GM23248 (cell line): ENCODE measurements around the gene MAB21L3. TPM values are rescaled to one million over a fixed set of nuclear protein-coding genes. Genes with fewer than 3 reads are reported as not detected.

Experiments used
- DNase-seq: peaks from one replicate; pipeline ENCODE4 v3.0.0-alpha.2; 2015
- H2AFZ ChIP-seq: fragments of 200-600 bp; sonication (generic); 2 replicates; pipeline ENCODE4 v1.6.1; 2016; ENCODE audit warnings: antibody characterized with exemption
- H3F3A ChIP-seq: fragments of 200-600 bp; sonication (generic); 2 replicates; pipeline ENCODE4 v1.6.1; 2016; ENCODE audit warnings: mild to moderate bottlenecking, antibody characterized with exemption, mixed run types; ENCODE audit not compliant: insufficient read depth
- H3K27ac ChIP-seq: fragments of 200-600 bp; sonication (generic); 2 replicates; pipeline ENCODE4 v1.5.1; 2016; ENCODE audit warnings: mild to moderate bottlenecking
- H3K27me3 ChIP-seq: fragments of 200-600 bp; sonication (generic); replicated peaks from 2 replicates; pipeline ENCODE4 v1.6.1; 2016; ENCODE audit warnings: mild to moderate bottlenecking; ENCODE audit not compliant: insufficient read depth
- H3K36me3 ChIP-seq: fragments of 200-600 bp; sonication (generic); 2 replicates; pipeline ENCODE4 v1.6.1; 2016; ENCODE audit warnings: low read depth, mild to moderate bottlenecking
- H3K4me1 ChIP-seq: fragments of 200-600 bp; sonication (generic); 2 replicates; pipeline ENCODE4 v1.6.1; 2016; ENCODE audit warnings: mild to moderate bottlenecking; ENCODE audit not compliant: insufficient read depth
- H3K4me2 ChIP-seq: fragments of 200-600 bp; sonication (generic); one replicate; pipeline ENCODE4 v1.6.1; 2016; ENCODE audit warnings: mild to moderate bottlenecking; ENCODE audit not compliant: unreplicated experiment
- H3K4me3 ChIP-seq: fragments of 200-600 bp; sonication (generic); 2 replicates; pipeline ENCODE4 v1.5.1; 2016; ENCODE audit warnings: mild to moderate bottlenecking
- H3K79me2 ChIP-seq: fragments of 200-600 bp; sonication (generic); 2 replicates; pipeline ENCODE4 v1.6.1; 2016; ENCODE audit warnings: mild to moderate bottlenecking; ENCODE audit not compliant: insufficient read depth
- H3K9ac ChIP-seq: fragments of 200-600 bp; sonication (generic); 2 replicates; pipeline ENCODE4 v1.6.1; 2016; ENCODE audit warnings: mild to moderate bottlenecking
- H3K9me2 ChIP-seq: fragments of 200-600 bp; sonication (generic); 2 replicates; pipeline ENCODE4 v1.6.1; 2016; ENCODE audit warnings: mixed run types, mild to moderate bottlenecking, moderate library complexity; ENCODE audit not compliant: insufficient read depth
- H3K9me3 ChIP-seq: fragments of 200-600 bp; sonication (generic); one replicate; pipeline ENCODE4 v1.6.1; 2017; ENCODE audit warnings: low read depth
- H4K20me1 ChIP-seq: fragments of 200-600 bp; sonication (generic); 2 replicates; pipeline ENCODE4 v1.6.0; 2016; ENCODE audit not compliant: insufficient read depth
- EZH2 ChIP-seq: fragments of 200-600 bp; sonication (generic); IDR thresholded peaks from 2 replicates; pipeline ENCODE4 v1.6.1; 2018; ENCODE audit warnings: antibody characterized with exemption, mild to moderate bottlenecking; ENCODE audit not compliant: insufficient read depth, poor library complexity, severe bottlenecking
- EZH2phosphoT487 ChIP-seq: fragments of 200-600 bp; sonication (generic); IDR thresholded peaks from 2 replicates; pipeline ENCODE4 v1.6.1; 2018; ENCODE audit warnings: antibody characterized with exemption, moderate library complexity, mild to moderate bottlenecking, low read depth; ENCODE audit not compliant: insufficient read depth
- WGBS, 2 experiments: methylation state at CpG; one replicate each; pipeline ENCODE4 v1.1.6; 2015 to 2017; ENCODE audit warnings: low lambda C conversion rate in 2 of 2, low coverage in 1 of 2; ENCODE audit errors: missing lambda C conversion rate in 2 of 2; 5-methylcytosine and 5-hydroxymethylcytosine counted together
- in situ Hi-C: fragments of 300-500 bp; cut with MboI; formaldehyde crosslinking; loops from 2 replicates; pipeline ENCODE4 v1.15.0; 2020
- polyA plus RNA-seq: library from polyadenylated mRNA; unstranded; fragments of >200 nt; fragmentation: Nextera tagmentation; extraction: Ambion mirVana; gene quantifications from 2 replicates; pipeline ENCODE4 v1.2.1, GENCODE V29; 2016
- total RNA-seq: library from RNA; depleted of rRNA; stranded (reverse); fragments of >200 nt; shearing (Covaris generic); gene quantifications from 2 replicates; pipeline ENCODE4 v1.2.3, GENCODE V29; 2014

MAB21L3 gene
- total and polyA plus RNA-seq, 2 experiments from 2014 or later: 0.08 to 2.7 TPM

- H3K9me2 ChIP-seq: no peaks in the 10 kb centered on the region
- WGBS, 2 experiments: 47 to 49% methylated on average over 3 of the region's 3 CpGs
- H3K9me3 ChIP-seq: no peaks in the 10 kb centered on the region
- no peak overlapping the region for H3K9ac ChIP-seq
- H3K27me3 ChIP-seq: peaks cover 19% of the 10 kb centered on the region
- H3K4me3 ChIP-seq: no peak overlapping the region
- H3F3A ChIP-seq: no peaks in the 10 kb centered on the region
- in situ Hi-C loops: no loop called here
- no peaks in the 10 kb centered on the region for H3K79me2 ChIP-seq
- no peak overlapping the region for H2AFZ ChIP-seq
- H4K20me1 ChIP-seq: no peaks in the 10 kb centered on the region
- DNase-seq: no peak
- no peaks in the 10 kb centered on the region for H3K36me3 ChIP-seq
- no peak for TF ChIP-seq EZH2
- no peak overlapping the region for H3K4me2 ChIP-seq
- H3K27ac ChIP-seq: no peak overlapping the region
- no peaks in the 10 kb centered on the region for H3K4me1 ChIP-seq
These were observed 64.4 kb downstream of the MAB21L3 start for GRCh38 chr1:116175611-116176010.

- Histone ChIP-seq H3K4me3 (no peak overlapping the region), H3K27ac (no peak overlapping the region), H3K4me2 (no peak overlapping the region), H4K20me1 (no peaks in the 10 kb centered on the region), H3K79me2 (no peaks in the 10 kb centered on the region), H3K27me3 (peaks cover 20% of the 10 kb centered on the region), H2AFZ (no peak overlapping the region), H3K36me3 (no peaks in the 10 kb centered on the region), H3K4me1 (no peaks in the 10 kb centered on the region), H3F3A (no peaks in the 10 kb centered on the region), H3K9me2 (no peaks in the 10 kb centered on the region), H3K9ac (no peak overlapping the region), H3K9me3 (no peaks in the 10 kb centered on the region)
- in situ Hi-C loops: no loop called here
- no peak for DNase-seq
- TF ChIP-seq EZH2phosphoT487 (no peak), EZH2 (no peak)
- WGBS, 2 experiments: 39 to 43% methylated on average over 4 of the region's 4 CpGs
These were observed 65.1 kb downstream of the MAB21L3 start for GRCh38 chr1:116176306-116176789.

DNA sequence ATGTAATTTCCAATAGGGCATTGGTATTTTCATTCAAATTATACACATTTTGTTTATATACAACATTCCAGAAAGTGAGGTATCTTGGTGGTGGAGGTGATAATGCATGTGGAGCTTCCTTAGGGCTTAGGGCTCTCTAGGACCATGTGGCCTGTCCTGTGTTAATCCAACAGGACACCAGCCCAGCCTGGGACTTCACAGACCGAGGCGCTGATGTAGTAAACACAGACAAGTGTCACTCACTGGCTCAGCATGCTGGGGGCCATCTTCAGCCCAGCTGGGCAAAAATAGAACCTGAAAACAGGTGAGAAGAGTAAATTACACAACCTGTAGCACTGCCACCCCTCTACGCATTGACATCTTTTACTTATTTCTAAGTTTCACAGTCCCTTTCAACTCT, 66.7 kb downstream of the MAB21L3 start:
- no peak for DNase-seq
- Histone ChIP-seq H3K9me3 (no peaks in the 10 kb centered on the region), H3K9ac (no peak overlapping the region), H3K27me3 (peaks cover 12% of the 10 kb centered on the region), H3K4me3 (no peak overlapping the region), H3K36me3 (no peaks in the 10 kb centered on the region), H3K79me2 (no peaks in the 10 kb centered on the region), H3K4me1 (no peaks in the 10 kb centered on the region), H2AFZ (no peak overlapping the region), H3K4me2 (no peak overlapping the region), H3F3A (no peaks in the 10 kb centered on the region), H3K9me2 (no peaks in the 10 kb centered on the region), H4K20me1 (no peaks in the 10 kb centered on the region), H3K27ac (no peak overlapping the region)
- in situ Hi-C loops: no loop called here
- 65 to 75% methylated on average over 3 of the region's 3 CpGs for WGBS, 2 experiments
- no peak for TF ChIP-seq EZH2
- no peak for TF ChIP-seq EZH2phosphoT487

DNA sequence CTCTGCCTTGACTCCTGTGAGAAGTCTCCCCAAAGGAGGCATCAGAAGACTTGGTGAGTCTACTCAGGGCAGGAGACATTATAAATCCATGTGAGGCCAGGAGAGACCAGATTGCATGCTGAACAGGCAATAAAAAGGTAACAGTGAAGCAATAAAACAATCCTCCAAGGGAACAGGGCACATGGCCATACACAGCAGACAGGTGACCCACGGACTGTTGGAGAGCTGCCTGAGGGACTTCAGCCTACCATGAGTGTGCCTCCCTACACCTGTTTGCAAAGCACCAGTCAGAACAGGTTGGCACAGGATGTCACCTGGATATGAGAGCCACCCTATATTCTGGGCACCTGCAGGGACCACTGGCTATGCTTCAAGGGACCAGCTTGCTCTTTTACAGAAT, 67.6 kb downstream of the MAB21L3 start:
- H3K27ac ChIP-seq: no peak overlapping the region
- H3K4me1 ChIP-seq: no peaks in the 10 kb centered on the region
- H4K20me1 ChIP-seq: no peaks in the 10 kb centered on the region
- no peak for TF ChIP-seq EZH2phosphoT487
- TF ChIP-seq EZH2: no peak
- in situ Hi-C loops: no loop called here
- no peaks in the 10 kb centered on the region for H3K9me3 ChIP-seq
- H3K4me2 ChIP-seq: no peak overlapping the region
- no peaks in the 10 kb centered on the region for H3K79me2 ChIP-seq
- H3F3A ChIP-seq: no peaks in the 10 kb centered on the region
- H2AFZ ChIP-seq: no peak overlapping the region
- 0 out of 2 replicates have a peak, but pooled peaks cover 6% of the 10 kb centered on the region for H3K27me3 ChIP-seq
- H3K4me3 ChIP-seq: no peak overlapping the region
- H3K9me2 ChIP-seq: no peaks in the 10 kb centered on the region
- DNase-seq: no peak
- H3K9ac ChIP-seq: no peak overlapping the region
- 13 to 21% methylated on average over 1 of the region's 1 CpG for WGBS, 2 experiments
- H3K36me3 ChIP-seq: no peaks in the 10 kb centered on the region

DNA sequence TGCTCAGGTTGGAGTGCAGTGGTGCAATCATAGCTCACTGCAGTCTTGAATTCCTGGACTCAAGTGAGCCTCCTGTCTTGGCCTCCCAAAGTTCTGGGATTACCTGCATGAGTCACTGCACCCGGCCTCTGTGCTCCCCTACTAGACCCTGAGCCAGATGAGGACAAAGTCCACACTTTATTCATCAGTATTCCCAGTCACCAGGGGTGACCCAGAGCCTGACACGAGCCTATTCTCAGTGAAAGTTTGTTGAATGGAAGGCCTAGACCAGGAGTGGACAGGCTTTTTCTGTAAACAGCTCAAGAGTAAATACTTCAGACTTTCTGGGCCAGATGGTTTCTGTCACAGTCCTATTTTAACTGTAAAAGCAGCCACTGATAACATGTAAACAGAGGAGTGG, 68.2 kb downstream of the MAB21L3 start:
- no peaks in the 10 kb centered on the region for H3K9me2 ChIP-seq
- 16% methylated on average over 2 of the region's 2 CpGs for WGBS, 2 experiments
- in situ Hi-C loops: no loop called here

More for the DNA sequence above, 68.2 kb downstream of the MAB21L3 start:
- no peak for TF ChIP-seq EZH2
- no peak for TF ChIP-seq EZH2phosphoT487
- H3K79me2 ChIP-seq: no peaks in the 10 kb centered on the region
- no peaks in the 10 kb centered on the region for H3K36me3 ChIP-seq
- no peaks in the 10 kb centered on the region for H4K20me1 ChIP-seq
- no peak overlapping the region for H3K4me3 ChIP-seq
- H2AFZ ChIP-seq: no peak overlapping the region
- no peaks in the 10 kb centered on the region for H3K9me3 ChIP-seq
- H3K4me2 ChIP-seq: no peak overlapping the region
- H3F3A ChIP-seq: no peaks in the 10 kb centered on the region
- peaks cover 7% of the 10 kb centered on the region; the same call in 1 of the 2 replicates for H3K27me3 ChIP-seq
- no peak for DNase-seq
- no peak overlapping the region for H3K27ac ChIP-seq
- H3K4me1 ChIP-seq: no peaks in the 10 kb centered on the region
- no peak overlapping the region for H3K9ac ChIP-seq
